Skeletal muscle tissue (tissue), 4 donors: ENCODE measurements around the gene LAMTOR2. TPM values are rescaled to one million over a fixed set of nuclear protein-coding genes. Genes with fewer than 3 reads are reported as not detected.

Source experiments
- H3K27ac ChIP-seq: one replicate; pipeline ENCODE4 v1.7.0; 2013; ENCODE audit warnings: mild to moderate bottlenecking, low read depth, low read length, inconsistent platforms
- H3K27me3 ChIP-seq, 3 donors: one replicate each; pipeline ENCODE4 v1.7.0; 2013; ENCODE audit warnings: low read length in 3 of 3; ENCODE audit not compliant: control insufficient read depth in 3 of 3, insufficient read depth in 3 of 3
- H3K36me3 ChIP-seq, 3 donors: one replicate each; pipeline ENCODE4 v1.7.0; 2013; ENCODE audit warnings: low read length in 3 of 3; ENCODE audit not compliant: control insufficient read depth in 3 of 3, insufficient read depth in 3 of 3
- H3K4me1 ChIP-seq, 3 donors: one replicate each; pipeline ENCODE4 v1.7.0; 2013; ENCODE audit warnings: low read length in 3 of 3, mild to moderate bottlenecking in 3 of 3; ENCODE audit not compliant: control insufficient read depth in 3 of 3, insufficient read depth in 3 of 3
- H3K4me3 ChIP-seq, 3 donors: one replicate each; pipeline ENCODE4 v1.7.0; 2013; ENCODE audit warnings: low read length in 3 of 3
- H3K9ac ChIP-seq, 3 donors: one replicate each; pipeline ENCODE4 v1.7.0; 2013; ENCODE audit warnings: low read length in 3 of 3, mild to moderate bottlenecking in 3 of 3, moderate library complexity in 2 of 3, low read depth in 1 of 3
- H3K9me3 ChIP-seq, 3 donors: one replicate each; pipeline ENCODE4 v1.7.0; 2013; ENCODE audit warnings: low read length in 3 of 3; ENCODE audit not compliant: control insufficient read depth in 3 of 3
- total RNA-seq: library from RNA; depleted of rRNA; stranded (reverse); fragments of >200 nt; gene quantifications from one replicate; pipeline ENCODE4 v1.2.3, GENCODE V29; 2014
- donor health status: Osteomylitis.

LAMTOR2 gene
- total RNA-seq, 1 donor from 2014 or later: 35.0 TPM

DNA sequence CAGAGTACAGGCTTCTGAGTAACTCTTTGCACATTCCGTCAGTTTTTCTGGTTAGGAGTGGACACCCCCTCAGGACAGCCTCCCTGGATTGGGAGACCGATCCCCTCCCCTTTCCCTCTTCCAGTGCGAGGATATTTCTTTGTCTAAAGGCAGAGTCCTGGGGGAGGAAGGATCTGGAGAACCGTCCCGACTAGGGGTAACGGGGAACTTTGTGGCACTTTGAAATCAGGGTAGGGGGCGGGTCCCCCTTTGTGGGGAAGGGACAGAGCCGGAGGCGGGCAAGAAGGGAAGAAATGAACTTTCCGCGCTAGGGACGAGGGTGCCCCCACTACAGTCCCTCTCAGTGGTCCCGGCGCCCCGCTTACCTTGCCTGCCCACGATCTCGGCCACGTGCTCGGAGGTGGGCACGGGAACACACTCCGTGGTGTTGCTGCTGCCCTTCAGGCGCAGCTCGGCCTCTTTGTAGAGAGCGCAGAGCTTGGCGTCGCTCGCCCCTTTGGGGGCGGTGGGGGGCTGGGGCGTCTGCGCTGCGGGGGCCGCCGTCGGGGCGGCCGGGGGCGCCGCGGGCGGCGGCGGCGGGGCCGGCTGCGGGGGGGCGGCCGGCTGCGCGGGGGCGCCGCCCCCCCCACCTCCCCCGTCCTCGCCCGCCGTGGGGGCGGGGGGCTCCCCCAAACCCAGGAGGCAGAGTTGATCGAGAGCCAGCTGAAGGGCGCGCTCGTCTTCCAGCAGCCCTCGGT lies 26.8 kb downstream of the LAMTOR2 start:
- no peaks in the 10 kb centered on the region for H3K27me3 ChIP-seq
- peak overlapping the region in 2 of 3 donors; percentile 45 to 51 for H3K9ac ChIP-seq
- peak overlapping the region; percentile 32 to 60 (median 54) for H3K4me3 ChIP-seq
- H3K27ac ChIP-seq: no peak overlapping the region
- H3K9me3 ChIP-seq: no peaks in the 10 kb centered on the region
- peaks cover 5 to 12% (median 8%) of the 10 kb centered on the region in 3 donors for H3K4me1 ChIP-seq
- H3K36me3 ChIP-seq: no peaks in the 10 kb centered on the region

DNA sequence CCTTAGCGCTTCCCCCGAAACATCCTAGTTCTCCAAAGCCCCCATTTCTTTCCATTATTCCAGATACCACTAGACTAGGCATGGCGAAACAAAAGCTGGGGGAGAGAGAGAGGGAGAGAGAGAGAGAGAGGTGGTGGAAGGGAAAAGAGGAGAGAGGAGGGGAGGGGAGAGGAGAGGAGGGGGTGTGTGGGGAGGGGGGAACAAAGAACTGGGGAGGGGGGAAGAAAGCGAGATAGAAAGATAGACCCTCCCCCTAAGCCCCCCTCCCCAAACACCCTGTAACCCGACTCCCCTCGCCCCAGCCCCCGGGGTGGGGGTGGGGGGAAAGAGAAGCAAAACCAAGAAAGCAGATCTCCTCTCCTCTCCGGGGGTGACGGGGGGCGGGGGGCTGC lies 27.3 kb downstream of the LAMTOR2 start:
- Histone ChIP-seq H3K4me1 (peaks cover 5 to 11% (median 8%) of the 10 kb centered on the region in 3 donors), H3K4me3 (peak overlapping the region; percentile 74 to 84 (median 81)), H3K27ac (no peak overlapping the region), H3K9me3 (no peaks in the 10 kb centered on the region), H3K9ac (peak overlapping the region in 2 of 3 donors; percentile 14 to 69), H3K27me3 (no peaks in the 10 kb centered on the region), H3K36me3 (no peaks in the 10 kb centered on the region)

- Histone ChIP-seq H3K36me3 (no peaks in the 10 kb centered on the region), H3K27ac (no peak within 1 kb of the TSS), H3K27me3 (no peaks in the 10 kb centered on the region), H3K9ac (peak within 1 kb of the TSS; percentile 38 to 69 (median 68)), H3K4me1 (peaks cover 5 to 8% (median 8%) of the 10 kb centered on the region in 3 donors), H3K4me3 (peak within 1 kb of the TSS; percentile 74 to 84 (median 81)), H3K9me3 (no peaks in the 10 kb centered on the region)
Observed at GRCh38 chr1:156082309-156083091, 27.9 kb downstream of the LAMTOR2 start, which contains the start of gene MEX3A. MEX3A (minus strand) TSS chr1:156082465; CDS start chr1:156081998, 467 bp downstream.

GRCh38 chr1:156083800-156084790 lies 29.5 kb downstream of the LAMTOR2 start:
- Histone ChIP-seq H3K4me1 (peaks cover 5 to 8% (median 8%) of the 10 kb centered on the region in 3 donors), H3K4me3 (no peak overlapping the region), H3K36me3 (no peaks in the 10 kb centered on the region), H3K9ac (no peak overlapping the region), H3K9me3 (no peaks in the 10 kb centered on the region), H3K27me3 (no peaks in the 10 kb centered on the region), H3K27ac (no peak overlapping the region)

GRCh38 chr1:156086256-156086662 lies 31.7 kb downstream of the LAMTOR2 start:
- H3K9ac ChIP-seq: no peak overlapping the region
- peaks cover 7 to 13% (median 11%) of the 10 kb centered on the region in 3 donors for H3K4me1 ChIP-seq
- H3K4me3 ChIP-seq: no peak overlapping the region
- H3K9me3 ChIP-seq: no peaks in the 10 kb centered on the region
- H3K27ac ChIP-seq: no peak overlapping the region
- no peaks in the 10 kb centered on the region for H3K36me3 ChIP-seq
- H3K27me3 ChIP-seq: no peaks in the 10 kb centered on the region

GRCh38 chr1:156089704-156090103 lies 35.1 kb downstream of the LAMTOR2 start:
- no peak overlapping the region for H3K27ac ChIP-seq
- no peaks in the 10 kb centered on the region for H3K9me3 ChIP-seq
- no peaks in the 10 kb centered on the region for H3K27me3 ChIP-seq
- H3K36me3 ChIP-seq: no peaks in the 10 kb centered on the region
- peaks cover 3 to 7% (median 7%) of the 10 kb centered on the region in 3 donors for H3K4me1 ChIP-seq
- H3K4me3 ChIP-seq: no peak overlapping the region
- H3K9ac ChIP-seq: peak overlapping the region in 1 of 3 donors; percentile 8

GRCh38 chr1:156090138-156090839 lies 35.7 kb downstream of the LAMTOR2 start:
- Histone ChIP-seq H3K4me1 (peaks cover 3 to 7% (median 7%) of the 10 kb centered on the region in 3 donors), H3K27ac (no peak overlapping the region), H3K9me3 (no peaks in the 10 kb centered on the region)

DNA sequence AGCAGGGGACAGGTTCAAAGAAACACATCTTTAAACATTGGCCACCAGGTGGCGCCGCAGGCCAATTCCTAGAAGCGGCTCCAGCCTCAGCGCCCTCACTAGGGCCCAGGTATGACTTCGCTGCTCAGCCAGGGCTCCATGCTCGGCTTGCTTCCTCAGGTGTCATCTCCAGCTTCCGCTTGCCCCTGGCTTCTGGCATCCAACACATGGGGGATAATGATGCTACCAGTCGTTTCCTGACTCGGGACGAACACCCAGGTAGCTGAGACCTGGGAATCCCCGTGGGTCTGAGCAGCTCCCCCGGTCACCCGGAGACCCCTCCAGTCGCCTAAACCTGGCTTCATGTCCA lies 36.2 kb downstream of the LAMTOR2 start:
- H3K36me3 ChIP-seq: no peaks in the 10 kb centered on the region
- no peak overlapping the region for H3K27ac ChIP-seq
- H3K9ac ChIP-seq: no peak overlapping the region

More at GRCh38 chr1:156090138-156090839, 35.7 kb downstream of the LAMTOR2 start:
- no peak overlapping the region for H3K4me3 ChIP-seq
- no peaks in the 10 kb centered on the region for H3K27me3 ChIP-seq
- H3K36me3 ChIP-seq: no peaks in the 10 kb centered on the region
- no peak overlapping the region for H3K9ac ChIP-seq

DNA sequence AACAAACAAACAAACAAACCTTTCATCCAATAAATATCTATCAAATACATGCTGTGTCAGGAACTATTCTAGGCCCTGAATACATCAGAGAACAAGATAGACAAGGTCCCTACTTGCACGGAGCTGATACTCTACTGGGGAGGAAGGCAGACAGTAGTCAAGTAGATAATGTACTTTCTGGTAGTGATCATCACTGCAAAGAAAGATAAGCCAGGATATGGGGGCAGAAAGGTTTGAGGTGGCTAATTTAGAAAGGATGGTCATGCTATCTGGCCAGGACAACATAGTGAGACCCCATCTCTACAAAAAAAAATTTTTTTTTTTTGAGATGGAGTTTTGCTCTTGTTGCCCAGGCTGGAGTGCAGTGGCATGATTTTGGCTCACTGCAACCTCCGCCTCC lies 37.0 kb downstream of the LAMTOR2 start:
- Histone ChIP-seq H3K27me3 (no peaks in the 10 kb centered on the region), H3K9ac (no peak overlapping the region), H3K9me3 (no peaks in the 10 kb centered on the region), H3K27ac (no peak overlapping the region), H3K36me3 (no peaks in the 10 kb centered on the region), H3K4me1 (peaks cover 10 to 15% (median 11%) of the 10 kb centered on the region in 3 donors), H3K4me3 (no peak overlapping the region)

More for the DNA sequence above, 36.2 kb downstream of the LAMTOR2 start:
- Histone ChIP-seq H3K4me3 (no peak overlapping the region), H3K27me3 (no peaks in the 10 kb centered on the region), H3K9me3 (no peaks in the 10 kb centered on the region), H3K4me1 (peaks cover 3 to 7% (median 7%) of the 10 kb centered on the region in 3 donors)
